ENCODE data around the gene EVC2. TPM values are rescaled to one million over a fixed set of nuclear protein-coding genes. Genes with fewer than 3 reads are reported as not detected.

EVC2 gene
- total and polyA plus RNA-seq, 10 of the 15 experiments (the other 5 are each of a cell fraction or from before 2014, with no cell fraction given) = 0.34 to 10.4 (median 5.6) TPM

DNA sequence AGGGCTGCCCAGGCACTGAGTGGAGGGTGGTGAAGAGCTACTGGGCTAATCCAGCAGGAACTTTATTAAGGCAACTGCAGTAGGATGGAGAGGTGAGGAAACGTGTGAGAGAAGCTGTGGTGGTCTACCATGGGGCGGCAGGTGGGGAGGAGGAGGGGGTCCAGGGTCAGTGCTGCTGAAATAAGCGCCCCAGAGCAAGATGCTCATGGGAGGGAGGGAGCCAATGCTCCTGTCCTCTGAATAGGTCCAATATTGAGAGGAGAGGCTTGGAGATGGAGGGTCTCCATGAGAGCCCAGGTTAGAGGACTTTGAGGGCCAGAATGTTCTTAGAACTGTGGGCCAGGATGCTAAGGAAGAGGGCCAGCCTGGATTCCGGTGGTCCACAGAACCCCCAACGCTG, 37.9 kb upstream of the EVC2 start:
- ChIA-PET RAD21 (ENCODE audit: unreplicated experiment) (no interaction called here), POLR2A (no interaction called here), SMC1A (ENCODE audit: uncharacterized antibody, unreplicated experiment) (no interaction called here), CTCF (interaction anchor here (0.7 kb wide), 1 partner anchor 35 kb away, joined by 3 read pairs; the partner anchor contains the start of gene EVC)
- H3K4me3 ChIP-seq = no peak overlapping the region
- H3K36me3 ChIP-seq (ENCODE audit: control insufficient read depth in 2 of 2, insufficient read depth in 2 of 2, low read length in 1 of 2) = peaks cover 1 to 5% of the 10 kb centered on the region in 2 experiments; a peak in 3 of 4 replicates
- H4K20me1 ChIP-seq (ENCODE audit: control insufficient read depth, insufficient read depth) = no peaks in the 10 kb centered on the region
- ATAC-seq (no peak), DNase-seq (ENCODE audit: low read depth, low spot score) (no peak), FAIRE-seq (no peak)
- H3K27ac ChIP-seq (ENCODE audit: control insufficient read depth, insufficient read depth) = no peak overlapping the region
- 4% methylated on average over 5 of the region's 5 CpGs for WGBS (ENCODE audit: insufficient coverage, insufficient replicate concordance, low lambda C conversion rate, missing lambda C conversion rate)
- no peak overlapping the region for H2AFZ ChIP-seq (ENCODE audit: control insufficient read depth, low read depth, low read length)
- no peak overlapping the region for H3K9ac ChIP-seq (ENCODE audit: control insufficient read depth, insufficient read depth, low read length)
- no peak overlapping the region for H3K4me2 ChIP-seq (ENCODE audit: control insufficient read depth, insufficient read depth)
- H3K79me2 ChIP-seq (ENCODE audit: control insufficient read depth, insufficient read depth, low read length) = no peaks in the 10 kb centered on the region
- no peaks in the 10 kb centered on the region for H3K4me1 ChIP-seq (ENCODE audit: control insufficient read depth, insufficient read depth, low read length)
- no peak for TF ChIP-seq RAD51 (IDR thresholded peaks at IDR 0.05)
- no peak for TF ChIP-seq BMI1 (IDR thresholded peaks at IDR 0.05; ENCODE audit: borderline replicate concordance)
- no peak for TF ChIP-seq ETV6 (conservative IDR thresholded peaks at IDR 0.05 in 1 of 2, IDR thresholded peaks at IDR 0.05 in 1 of 2; ENCODE audit: borderline replicate concordance in 1 of 2, low read depth in 1 of 2)
- TF ChIP-seq, protein P1, sequence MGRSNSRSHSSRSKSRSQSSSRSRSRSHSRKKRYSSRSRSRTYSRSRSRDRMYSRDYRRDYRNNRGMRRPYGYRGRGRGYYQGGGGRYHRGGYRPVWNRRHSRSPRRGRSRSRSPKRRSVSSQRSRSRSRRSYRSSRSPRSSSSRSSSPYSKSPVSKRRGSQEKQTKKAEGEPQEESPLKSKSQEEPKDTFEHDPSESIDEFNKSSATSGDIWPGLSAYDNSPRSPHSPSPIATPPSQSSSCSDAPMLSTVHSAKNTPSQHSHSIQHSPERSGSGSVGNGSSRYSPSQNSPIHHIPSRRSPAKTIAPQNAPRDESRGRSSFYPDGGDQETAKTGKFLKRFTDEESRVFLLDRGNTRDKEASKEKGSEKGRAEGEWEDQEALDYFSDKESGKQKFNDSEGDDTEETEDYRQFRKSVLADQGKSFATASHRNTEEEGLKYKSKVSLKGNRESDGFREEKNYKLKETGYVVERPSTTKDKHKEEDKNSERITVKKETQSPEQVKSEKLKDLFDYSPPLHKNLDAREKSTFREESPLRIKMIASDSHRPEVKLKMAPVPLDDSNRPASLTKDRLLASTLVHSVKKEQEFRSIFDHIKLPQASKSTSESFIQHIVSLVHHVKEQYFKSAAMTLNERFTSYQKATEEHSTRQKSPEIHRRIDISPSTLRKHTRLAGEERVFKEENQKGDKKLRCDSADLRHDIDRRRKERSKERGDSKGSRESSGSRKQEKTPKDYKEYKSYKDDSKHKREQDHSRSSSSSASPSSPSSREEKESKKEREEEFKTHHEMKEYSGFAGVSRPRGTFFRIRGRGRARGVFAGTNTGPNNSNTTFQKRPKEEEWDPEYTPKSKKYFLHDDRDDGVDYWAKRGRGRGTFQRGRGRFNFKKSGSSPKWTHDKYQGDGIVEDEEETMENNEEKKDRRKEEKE (IDR thresholded peaks at IDR 0.05) = no peak
- TF ChIP-seq ESRRA (IDR thresholded peaks at IDR 0.05; ENCODE audit: low read length) = no peak
- TF ChIP-seq MTA3 (IDR thresholded peaks at IDR 0.05; ENCODE audit: borderline replicate concordance, low read length) = no peak
- no peak for TF ChIP-seq RB1 (IDR thresholded peaks at IDR 0.05; ENCODE audit: borderline replicate concordance)
- TF ChIP-seq, protein P2, sequence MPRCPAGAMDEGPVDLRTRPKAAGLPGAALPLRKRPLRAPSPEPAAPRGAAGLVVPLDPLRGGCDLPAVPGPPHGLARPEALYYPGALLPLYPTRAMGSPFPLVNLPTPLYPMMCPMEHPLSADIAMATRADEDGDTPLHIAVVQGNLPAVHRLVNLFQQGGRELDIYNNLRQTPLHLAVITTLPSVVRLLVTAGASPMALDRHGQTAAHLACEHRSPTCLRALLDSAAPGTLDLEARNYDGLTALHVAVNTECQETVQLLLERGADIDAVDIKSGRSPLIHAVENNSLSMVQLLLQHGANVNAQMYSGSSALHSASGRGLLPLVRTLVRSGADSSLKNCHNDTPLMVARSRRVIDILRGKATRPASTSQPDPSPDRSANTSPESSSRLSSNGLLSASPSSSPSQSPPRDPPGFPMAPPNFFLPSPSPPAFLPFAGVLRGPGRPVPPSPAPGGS (IDR thresholded peaks at IDR 0.05; ENCODE audit: borderline replicate concordance, insufficient read depth, low read depth, low read length, poor library complexity, severe bottlenecking) = no peak
- TF ChIP-seq ZNF207 (IDR thresholded peaks at IDR 0.05; ENCODE audit: borderline replicate concordance) = no peak
- no peak for TF ChIP-seq CHD4 (IDR thresholded peaks at IDR 0.05)
- TF ChIP-seq POU2F2 (IDR thresholded peaks at IDR 0.05; ENCODE audit: borderline replicate concordance, low read depth, low read length) = no peak
- TF ChIP-seq PAX8 (IDR thresholded peaks at IDR 0.05) = no peak
- TF ChIP-seq, protein P3, sequence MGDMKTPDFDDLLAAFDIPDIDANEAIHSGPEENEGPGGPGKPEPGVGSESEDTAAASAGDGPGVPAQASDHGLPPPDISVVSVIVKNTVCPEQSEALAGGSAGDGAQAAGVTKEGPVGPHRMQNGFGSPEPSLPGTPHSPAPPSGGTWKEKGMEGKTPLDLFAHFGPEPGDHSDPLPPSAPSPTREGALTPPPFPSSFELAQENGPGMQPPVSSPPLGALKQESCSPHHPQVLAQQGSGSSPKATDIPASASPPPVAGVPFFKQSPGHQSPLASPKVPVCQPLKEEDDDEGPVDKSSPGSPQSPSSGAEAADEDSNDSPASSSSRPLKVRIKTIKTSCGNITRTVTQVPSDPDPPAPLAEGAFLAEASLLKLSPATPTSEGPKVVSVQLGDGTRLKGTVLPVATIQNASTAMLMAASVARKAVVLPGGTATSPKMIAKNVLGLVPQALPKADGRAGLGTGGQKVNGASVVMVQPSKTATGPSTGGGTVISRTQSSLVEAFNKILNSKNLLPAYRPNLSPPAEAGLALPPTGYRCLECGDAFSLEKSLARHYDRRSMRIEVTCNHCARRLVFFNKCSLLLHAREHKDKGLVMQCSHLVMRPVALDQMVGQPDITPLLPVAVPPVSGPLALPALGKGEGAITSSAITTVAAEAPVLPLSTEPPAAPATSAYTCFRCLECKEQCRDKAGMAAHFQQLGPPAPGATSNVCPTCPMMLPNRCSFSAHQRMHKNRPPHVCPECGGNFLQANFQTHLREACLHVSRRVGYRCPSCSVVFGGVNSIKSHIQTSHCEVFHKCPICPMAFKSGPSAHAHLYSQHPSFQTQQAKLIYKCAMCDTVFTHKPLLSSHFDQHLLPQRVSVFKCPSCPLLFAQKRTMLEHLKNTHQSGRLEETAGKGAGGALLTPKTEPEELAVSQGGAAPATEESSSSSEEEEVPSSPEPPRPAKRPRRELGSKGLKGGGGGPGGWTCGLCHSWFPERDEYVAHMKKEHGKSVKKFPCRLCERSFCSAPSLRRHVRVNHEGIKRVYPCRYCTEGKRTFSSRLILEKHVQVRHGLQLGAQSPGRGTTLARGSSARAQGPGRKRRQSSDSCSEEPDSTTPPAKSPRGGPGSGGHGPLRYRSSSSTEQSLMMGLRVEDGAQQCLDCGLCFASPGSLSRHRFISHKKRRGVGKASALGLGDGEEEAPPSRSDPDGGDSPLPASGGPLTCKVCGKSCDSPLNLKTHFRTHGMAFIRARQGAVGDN (IDR thresholded peaks at IDR 0.05) = no peak
- no peak for TF ChIP-seq JUND (IDR thresholded peaks at IDR 0.05; ENCODE audit: low read depth, low read length)
- TF ChIP-seq POLR2A (IDR thresholded peaks at IDR 0.05; ENCODE audit: low read depth, low read length) = no peak
- no peak for TF ChIP-seq HDGF (IDR thresholded peaks at IDR 0.05)
- no peaks in the 10 kb centered on the region for H3K27me3 ChIP-seq (replicated peaks in 1 of 2; ENCODE audit: control insufficient read depth in 2 of 2, insufficient read depth in 2 of 2, low read length in 1 of 2)
- BruUV-seq (replicated peaks) = no TSS peak
- intact Hi-C loops (cut with micrococcal nuclease; ENCODE audit: unreplicated experiment) (no loop called here), in situ Hi-C loops (cut with MboI) (no loop called here)
- H3K9me3 ChIP-seq (replicated peaks; ENCODE audit: control insufficient read depth, insufficient read depth, low read length) = no peaks in the 10 kb centered on the region; the same call in 1 of the 3 replicates

Data from GM12878 (cell line).